ENCODE results near the gene PCDHGA6. TPM values are rescaled to one million over a fixed set of nuclear protein-coding genes. Genes with fewer than 3 reads are reported as not detected.
"Not testable (repeated sequence)": the region's sequence is repeated elsewhere in the genome, so short reads cannot be mapped to it uniquely, and the experiment has no call there.

PCDHGA6 gene
- total and polyA plus RNA-seq, 2 donors: 0.47 to 1.2 TPM

DNA sequence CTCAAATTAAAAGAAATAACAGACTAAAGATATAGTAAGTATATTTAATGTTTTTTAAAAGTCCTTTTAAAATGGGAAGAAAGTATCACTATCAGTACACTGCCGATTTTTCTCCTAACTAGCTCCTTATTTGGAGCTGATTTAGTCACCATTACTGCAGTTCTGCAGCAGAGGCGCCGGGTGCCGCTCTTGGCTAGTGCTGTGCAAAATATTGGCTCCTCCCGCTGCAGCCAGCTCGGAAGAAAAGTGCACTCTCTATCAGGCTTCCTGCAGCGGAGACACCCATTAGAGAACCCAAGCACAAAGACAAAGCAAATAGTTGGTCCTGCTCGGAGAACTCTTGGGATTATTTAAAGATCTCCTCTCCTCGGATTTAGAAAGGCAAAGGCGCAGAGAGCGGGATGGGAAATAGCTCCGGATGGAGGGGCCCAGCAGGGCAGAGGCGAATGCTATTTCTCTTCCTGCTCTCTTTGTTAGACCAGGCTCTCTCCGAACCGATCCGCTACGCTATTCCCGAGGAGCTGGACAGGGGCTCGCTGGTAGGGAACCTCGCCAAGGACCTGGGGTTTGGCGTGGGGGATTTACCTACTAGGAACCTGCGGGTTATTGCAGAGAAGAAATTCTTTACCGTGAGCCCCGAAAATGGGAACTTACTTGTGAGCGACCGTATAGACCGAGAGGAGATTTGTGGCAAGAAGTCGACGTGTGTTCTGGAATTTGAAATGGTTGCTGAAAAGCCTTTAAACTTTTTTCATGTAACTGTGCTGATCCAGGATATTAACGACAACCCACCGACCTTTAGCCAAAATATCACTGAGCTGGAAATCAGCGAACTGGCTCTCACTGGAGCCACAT lies 3.5 kb upstream of the PCDHGA6 start, which contains the start of gene PCDHGB3:
TSS of gene PCDHGB3 (plus strand) at position 249 of the 855 bp plus-strand sequence. CDS start at position 402, 153 bp downstream.
- Histone ChIP-seq H3K27ac (ENCODE audit: low read depth in 1 of 2, low read length in 1 of 2) (no peak within 1 kb of the TSS), H3K36me3 (ENCODE audit: control insufficient read depth in 2 of 2, insufficient read depth in 2 of 2, low read length in 1 of 2) (no peaks in the 10 kb centered on the region), H3K4me1 (ENCODE audit: control insufficient read depth in 2 of 2, insufficient read depth in 2 of 2, low read length in 2 of 2) (no peaks in the 10 kb centered on the region), H3K4me3 (ENCODE audit: low read length in 2 of 2) (peak within 1 kb of the TSS; percentile 12 to 19), H3K9me3 (ENCODE audit: control insufficient read depth in 2 of 2, insufficient read depth in 1 of 2, low read length in 1 of 2) (peaks cover 16 to 49% of the 10 kb centered on the region in 2 donors), H3K27me3 (ENCODE audit: control insufficient read depth in 2 of 2, insufficient read depth in 1 of 2, low read length in 1 of 2) (peaks cover 0 to 68% of the 10 kb centered on the region in 2 donors)
- 18% methylated on average over 32 of the region's 32 CpGs for WGBS
- peak in 1 of 9 donors; percentile 39 for DNase-seq (ENCODE audit: low read depth in 6 of 9, low spot score in 9 of 9)

- H3K9me3 ChIP-seq (ENCODE audit: control insufficient read depth in 2 of 2, insufficient read depth in 1 of 2, low read length in 1 of 2): peaks cover 12 to 50% of the 10 kb centered on the region in 2 donors
- no peak for DNase-seq (ENCODE audit: low read depth in 6 of 9, low spot score in 9 of 9)
These were observed 1.9 kb upstream of the PCDHGA6 start for GRCh38 chr5:141371572-141372475.

GRCh38 chr5:141374627-141375026 lies 936 bp downstream of the PCDHGA6 start:
- no peaks in the 10 kb centered on the region for H3K4me1 ChIP-seq (ENCODE audit: control insufficient read depth in 2 of 2, insufficient read depth in 2 of 2, low read length in 2 of 2)
- H3K4me3 ChIP-seq (ENCODE audit: low read length in 2 of 2): no peak overlapping the region
- no peak overlapping the region for H3K27ac ChIP-seq (ENCODE audit: low read depth in 1 of 2, low read length in 1 of 2)
- H3K9me3 ChIP-seq (ENCODE audit: control insufficient read depth in 2 of 2, insufficient read depth in 1 of 2, low read length in 1 of 2): peaks cover 12 to 54% of the 10 kb centered on the region in 2 donors
- DNase-seq (ENCODE audit: low read depth in 6 of 9, low spot score in 9 of 9): no peak
- WGBS: 69% methylated on average over 14 of the region's 14 CpGs
- peaks cover 0 to 59% of the 10 kb centered on the region in 2 donors for H3K27me3 ChIP-seq (ENCODE audit: control insufficient read depth in 2 of 2, insufficient read depth in 1 of 2, low read length in 1 of 2)
- no peaks in the 10 kb centered on the region for H3K36me3 ChIP-seq (ENCODE audit: control insufficient read depth in 2 of 2, insufficient read depth in 2 of 2, low read length in 1 of 2)

More at GRCh38 chr5:141371572-141372475, 1.9 kb upstream of the PCDHGA6 start:
- no peaks in the 10 kb centered on the region for H3K4me1 ChIP-seq (ENCODE audit: control insufficient read depth in 2 of 2, insufficient read depth in 2 of 2, low read length in 2 of 2)
- H3K27ac ChIP-seq (ENCODE audit: low read depth in 1 of 2, low read length in 1 of 2): no peak overlapping the region
- H3K27me3 ChIP-seq (ENCODE audit: control insufficient read depth in 2 of 2, insufficient read depth in 1 of 2, low read length in 1 of 2): peaks cover 0 to 65% of the 10 kb centered on the region in 2 donors
- 44% methylated on average over 69 of the region's 69 CpGs for WGBS
- no peak overlapping the region for H3K4me3 ChIP-seq (ENCODE audit: low read length in 2 of 2)
- H3K36me3 ChIP-seq (ENCODE audit: control insufficient read depth in 2 of 2, insufficient read depth in 2 of 2, low read length in 1 of 2): no peaks in the 10 kb centered on the region

DNA sequence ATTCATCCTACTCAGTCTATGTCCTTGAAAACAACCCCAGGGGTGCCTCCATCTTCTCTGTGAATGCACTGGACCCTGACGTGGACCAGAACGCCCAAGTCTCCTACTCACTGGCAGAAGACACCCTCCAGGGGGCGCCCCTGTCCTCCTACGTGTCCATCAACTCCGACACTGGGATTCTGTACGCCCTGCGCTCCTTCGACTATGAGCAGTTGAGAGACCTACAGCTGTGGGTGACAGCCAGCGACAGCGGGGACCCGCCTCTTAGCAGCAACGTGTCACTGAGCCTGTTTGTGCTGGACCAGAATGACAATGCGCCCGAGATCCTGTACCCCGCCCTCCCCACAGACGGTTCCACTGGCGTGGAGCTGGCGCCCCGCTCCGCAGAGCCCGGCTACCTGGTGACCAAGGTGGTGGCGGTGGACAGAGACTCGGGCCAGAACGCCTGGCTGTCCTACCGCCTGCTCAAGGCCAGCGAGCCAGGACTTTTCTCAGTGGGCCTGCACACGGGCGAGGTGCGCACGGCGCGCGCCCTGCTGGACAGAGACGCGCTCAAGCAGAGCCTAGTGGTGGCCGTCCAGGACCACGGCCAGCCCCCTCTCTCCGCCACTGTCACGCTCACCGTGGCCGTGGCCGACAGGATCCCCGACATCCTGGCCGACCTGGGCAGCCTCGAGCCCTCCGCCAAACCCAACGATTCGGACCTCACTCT lies 1.9 kb downstream of the PCDHGA6 start:
- not testable (repeated sequence) for DNase-seq (ENCODE audit: low read depth in 6 of 9, low spot score in 9 of 9); H3K4me1 ChIP-seq (ENCODE audit: control insufficient read depth in 2 of 2, insufficient read depth in 2 of 2, low read length in 2 of 2); H3K4me3 ChIP-seq (ENCODE audit: low read length in 2 of 2); H3K27ac ChIP-seq (ENCODE audit: low read depth in 1 of 2, low read length in 1 of 2); H3K36me3 ChIP-seq (ENCODE audit: control insufficient read depth in 2 of 2, insufficient read depth in 2 of 2, low read length in 1 of 2)
- Histone ChIP-seq H3K9me3 (ENCODE audit: control insufficient read depth in 2 of 2, insufficient read depth in 1 of 2, low read length in 1 of 2) (peaks cover 12 to 47% of the 10 kb centered on the region in 2 donors), H3K27me3 (ENCODE audit: control insufficient read depth in 2 of 2, insufficient read depth in 1 of 2, low read length in 1 of 2) (peaks cover 0 to 50% of the 10 kb centered on the region in 2 donors)
- WGBS: 62% methylated on average over 40 of the region's 48 CpGs

GRCh38 chr5:141382469-141383294 lies 9.0 kb downstream of the PCDHGA6 start, which contains the start of gene PCDHGA7:
Gene PCDHGA7 (plus strand): TSS chr5:141382742. CDS start chr5:141382900, 158 bp downstream.
- no peak for DNase-seq (ENCODE audit: low read depth in 6 of 9, low spot score in 9 of 9)
- Histone ChIP-seq H3K4me3 (ENCODE audit: low read length in 2 of 2) (peak within 1 kb of the TSS in 1 of 2 donors; percentile 27), H3K36me3 (ENCODE audit: control insufficient read depth in 2 of 2, insufficient read depth in 2 of 2, low read length in 1 of 2) (no peaks in the 10 kb centered on the region), H3K4me1 (ENCODE audit: control insufficient read depth in 2 of 2, insufficient read depth in 2 of 2, low read length in 2 of 2) (no peaks in the 10 kb centered on the region), H3K9me3 (ENCODE audit: control insufficient read depth in 2 of 2, insufficient read depth in 1 of 2, low read length in 1 of 2) (peaks cover 7 to 25% of the 10 kb centered on the region in 2 donors), H3K27me3 (ENCODE audit: control insufficient read depth in 2 of 2, insufficient read depth in 1 of 2, low read length in 1 of 2) (peaks cover 3 to 39% of the 10 kb centered on the region in 2 donors), H3K27ac (ENCODE audit: low read depth in 1 of 2, low read length in 1 of 2) (no peak within 1 kb of the TSS)
- 23% methylated on average over 37 of the region's 37 CpGs for WGBS

- Histone ChIP-seq H3K36me3 (ENCODE audit: control insufficient read depth in 2 of 2, insufficient read depth in 2 of 2, low read length in 1 of 2) (no peaks in the 10 kb centered on the region), H3K4me1 (ENCODE audit: control insufficient read depth in 2 of 2, insufficient read depth in 2 of 2, low read length in 2 of 2) (no peaks in the 10 kb centered on the region), H3K9me3 (ENCODE audit: control insufficient read depth in 2 of 2, insufficient read depth in 1 of 2, low read length in 1 of 2) (peaks cover 7 to 24% of the 10 kb centered on the region in 2 donors), H3K27ac (ENCODE audit: low read depth in 1 of 2, low read length in 1 of 2) (no peak overlapping the region), H3K4me3 (ENCODE audit: low read length in 2 of 2) (no peak overlapping the region), H3K27me3 (ENCODE audit: control insufficient read depth in 2 of 2, insufficient read depth in 1 of 2, low read length in 1 of 2) (peaks cover 3 to 42% of the 10 kb centered on the region in 2 donors)
- 47% methylated on average over 21 of the region's 21 CpGs for WGBS
- DNase-seq (ENCODE audit: low read depth in 6 of 9, low spot score in 9 of 9): no peak
These were observed 9.7 kb downstream of the PCDHGA6 start for GRCh38 chr5:141383345-141383744.

GRCh38 chr5:141384471-141385267 lies 11.0 kb downstream of the PCDHGA6 start:
- Histone ChIP-seq H3K4me1 (ENCODE audit: control insufficient read depth in 2 of 2, insufficient read depth in 2 of 2, low read length in 2 of 2) (no peaks in the 10 kb centered on the region), H3K36me3 (ENCODE audit: control insufficient read depth in 2 of 2, insufficient read depth in 2 of 2, low read length in 1 of 2) (no peaks in the 10 kb centered on the region), H3K9me3 (ENCODE audit: control insufficient read depth in 2 of 2, insufficient read depth in 1 of 2, low read length in 1 of 2) (peaks cover 8 to 34% of the 10 kb centered on the region in 2 donors), H3K27ac (ENCODE audit: low read depth in 1 of 2, low read length in 1 of 2) (no peak overlapping the region), H3K4me3 (ENCODE audit: low read length in 2 of 2) (no peak overlapping the region), H3K27me3 (ENCODE audit: control insufficient read depth in 2 of 2, insufficient read depth in 1 of 2, low read length in 1 of 2) (peaks cover 3 to 55% of the 10 kb centered on the region in 2 donors)
- WGBS: 60% methylated on average over 43 of the region's 43 CpGs
- no peak for DNase-seq (ENCODE audit: low read depth in 6 of 9, low spot score in 9 of 9)
